Naive B cell (primary cell): ENCODE results near the gene FAT1. TPM values are rescaled to one million over a fixed set of nuclear protein-coding genes. Genes with fewer than 3 reads are reported as not detected.

Source experiments
- ATAC-seq, 2 donors: fragments of 150-1000 bp; cut with Tn5 transposase; 2 replicates each; pipeline ENCODE4 v1.10.0; 2021; ENCODE audit warnings: low read depth in 2 of 2, mild to moderate bottlenecking in 2 of 2, moderate library complexity in 2 of 2
- DNase-seq: peaks from one replicate; pipeline ENCODE4 v3.0.0; 2022
- H3K27ac Mint-ChIP-seq, 6 donors: one replicate each; pipeline ENCODE4 v1.8.0; 2020 to 2022; ENCODE audit warnings: mild to moderate bottlenecking in 6 of 6, mixed read lengths in 6 of 6, moderate library complexity in 5 of 6, inconsistent platforms in 2 of 6
- H3K27me3 Mint-ChIP-seq, 3 donors: one replicate each; pipeline ENCODE4 v1.8.0; 2021 to 2022; ENCODE audit warnings: mixed read lengths in 3 of 3, mild to moderate bottlenecking in 1 of 3
- H3K36me3 Mint-ChIP-seq, 2 donors: one replicate each; pipeline ENCODE4 v1.8.0; 2020 to 2022; ENCODE audit warnings: mixed read lengths in 2 of 2, inconsistent platforms in 1 of 2, mild to moderate bottlenecking in 1 of 2
- H3K4me1 Mint-ChIP-seq, 3 donors: one replicate each; pipeline ENCODE4 v1.8.0; 2020 to 2022; ENCODE audit warnings: mixed read lengths in 3 of 3, inconsistent platforms in 1 of 3, mild to moderate bottlenecking in 1 of 3, moderate library complexity in 1 of 3
- H3K4me3 Mint-ChIP-seq, 8 donors: one replicate each; pipeline ENCODE4 v1.8.0; 2020 to 2022; ENCODE audit warnings: mild to moderate bottlenecking in 8 of 8, mixed read lengths in 8 of 8, moderate library complexity in 8 of 8, inconsistent platforms in 2 of 8
- H3K9me3 Mint-ChIP-seq, 7 donors: one replicate each; pipeline ENCODE4 v1.8.0; 2020 to 2022; ENCODE audit warnings: mixed read lengths in 7 of 7, mild to moderate bottlenecking in 5 of 7, inconsistent platforms in 2 of 7, moderate library complexity in 1 of 7
- polyA plus RNA-seq, 6 donors: library from polyadenylated mRNA; unstranded; fragments of 300-500 nt; fragmentation: Illumina TruSeq; gene quantifications; one replicate each; pipeline ENCODE4 v1.2.3, GENCODE V29; 2021; ENCODE audit warnings: low read depth in 6 of 6

FAT1 gene
- polyA plus RNA-seq, 6 donors from 2014 or later: not detected

- Mint-ChIP-seq H3K36me3 (peaks cover 0 to 12% of the 10 kb centered on the region in 2 donors), H3K27me3 (no peaks in the 10 kb centered on the region), H3K4me3 (no peak overlapping the region), H3K9me3 (peaks cover 0 to 15% (median 5%) of the 10 kb centered on the region in 7 donors), H3K27ac (no peak overlapping the region), H3K4me1 (no peaks in the 10 kb centered on the region)
- ATAC-seq (no peak), DNase-seq (no peak)
These were observed 105.7 kb downstream of the FAT1 start for GRCh38 chr4:186617921-186618320.

GRCh38 chr4:186607490-186607889, 116.2 kb downstream of the FAT1 start:
- Mint-ChIP-seq H3K27me3 (no peaks in the 10 kb centered on the region), H3K36me3 (peaks cover 0 to 8% of the 10 kb centered on the region in 2 donors), H3K9me3 (peaks cover 0 to 12% (median 5%) of the 10 kb centered on the region in 7 donors), H3K27ac (no peak overlapping the region), H3K4me3 (no peak overlapping the region), H3K4me1 (no peaks in the 10 kb centered on the region)
- no peak for ATAC-seq
- no peak for DNase-seq

- Mint-ChIP-seq H3K9me3 (peaks cover 0 to 12% (median 7%) of the 10 kb centered on the region in 7 donors), H3K36me3 (peaks cover 0 to 8% of the 10 kb centered on the region in 2 donors), H3K4me3 (no peak overlapping the region), H3K27me3 (no peaks in the 10 kb centered on the region), H3K4me1 (no peaks in the 10 kb centered on the region), H3K27ac (no peak overlapping the region)
- ATAC-seq: no peak
- DNase-seq: no peak
These were observed 117.1 kb downstream of the FAT1 start for GRCh38 chr4:186606591-186606992.

- no peaks in the 10 kb centered on the region for H3K4me1 Mint-ChIP-seq
- H3K9me3 Mint-ChIP-seq: peaks cover 0 to 12% (median 7%) of the 10 kb centered on the region in 7 donors
- H3K36me3 Mint-ChIP-seq: peaks cover 0 to 8% of the 10 kb centered on the region in 2 donors
- H3K27me3 Mint-ChIP-seq: no peaks in the 10 kb centered on the region
- no peak overlapping the region for H3K4me3 Mint-ChIP-seq
- ATAC-seq (no peak), DNase-seq (no peak)
- H3K27ac Mint-ChIP-seq: no peak overlapping the region
These were observed 118.3 kb downstream of the FAT1 start for GRCh38 chr4:186605261-186605865.

- Mint-ChIP-seq H3K27ac (peak overlapping the region in 1 of 6 donors; percentile 33), H3K4me1 (no peaks in the 10 kb centered on the region), H3K9me3 (peaks cover 0 to 12% (median 7%) of the 10 kb centered on the region in 7 donors), H3K27me3 (no peaks in the 10 kb centered on the region), H3K4me3 (no peak overlapping the region), H3K36me3 (peaks cover 0 to 8% of the 10 kb centered on the region in 2 donors)
- DNase-seq (no peak), ATAC-seq (no peak)
These were observed 119.4 kb downstream of the FAT1 start for GRCh38 chr4:186604124-186604807.

GRCh38 chr4:186602978-186603377, 120.7 kb downstream of the FAT1 start:
- H3K36me3 Mint-ChIP-seq: peaks cover 0 to 8% of the 10 kb centered on the region in 2 donors
- no peak overlapping the region for H3K4me3 Mint-ChIP-seq
- H3K27ac Mint-ChIP-seq: no peak overlapping the region
- peaks cover 0 to 10% (median 6%) of the 10 kb centered on the region in 7 donors for H3K9me3 Mint-ChIP-seq
- ATAC-seq: no peak
- DNase-seq: no peak
- H3K27me3 Mint-ChIP-seq: no peaks in the 10 kb centered on the region
- H3K4me1 Mint-ChIP-seq: no peaks in the 10 kb centered on the region

GRCh38 chr4:186599483-186599882, 124.2 kb downstream of the FAT1 start:
- Mint-ChIP-seq H3K27ac (peak overlapping the region in 1 of 6 donors; percentile 22), H3K36me3 (peaks cover 0 to 3% of the 10 kb centered on the region in 2 donors), H3K9me3 (peaks cover 0 to 9% (median 0%) of the 10 kb centered on the region in 7 donors), H3K27me3 (no peaks in the 10 kb centered on the region), H3K4me1 (no peaks in the 10 kb centered on the region), H3K4me3 (no peak overlapping the region)
- ATAC-seq (no peak), DNase-seq (no peak)

GRCh38 chr4:186598686-186599085, 125.0 kb downstream of the FAT1 start:
- Mint-ChIP-seq H3K4me3 (no peak overlapping the region), H3K4me1 (no peaks in the 10 kb centered on the region), H3K36me3 (no peaks in the 10 kb centered on the region), H3K27me3 (no peaks in the 10 kb centered on the region), H3K27ac (no peak overlapping the region), H3K9me3 (peaks cover 0 to 4% (median 0%) of the 10 kb centered on the region in 7 donors)
- ATAC-seq: no peak
- no peak for DNase-seq

GRCh38 chr4:186596850-186597390, 126.7 kb downstream of the FAT1 start:
- Mint-ChIP-seq H3K27ac (no peak overlapping the region), H3K4me1 (no peaks in the 10 kb centered on the region), H3K36me3 (no peaks in the 10 kb centered on the region), H3K27me3 (no peaks in the 10 kb centered on the region), H3K9me3 (peaks cover 0 to 4% (median 0%) of the 10 kb centered on the region in 7 donors), H3K4me3 (no peak overlapping the region)
- DNase-seq (no peak), ATAC-seq (no peak)

- H3K4me3 Mint-ChIP-seq: no peak overlapping the region
- H3K9me3 Mint-ChIP-seq: peaks cover 0 to 4% (median 0%) of the 10 kb centered on the region in 7 donors
- DNase-seq (no peak), ATAC-seq (no peak)
- H3K27me3 Mint-ChIP-seq: no peaks in the 10 kb centered on the region
- H3K27ac Mint-ChIP-seq: no peak overlapping the region
- H3K36me3 Mint-ChIP-seq: no peaks in the 10 kb centered on the region
- no peaks in the 10 kb centered on the region for H3K4me1 Mint-ChIP-seq
These were observed 127.3 kb downstream of the FAT1 start for GRCh38 chr4:186596346-186596745.

- Mint-ChIP-seq H3K27ac (no peak overlapping the region), H3K36me3 (no peaks in the 10 kb centered on the region), H3K27me3 (no peaks in the 10 kb centered on the region), H3K4me1 (no peaks in the 10 kb centered on the region), H3K4me3 (no peak overlapping the region), H3K9me3 (peaks cover 0 to 4% (median 0%) of the 10 kb centered on the region in 7 donors)
- ATAC-seq (no peak), DNase-seq (no peak)
These were observed 130.1 kb downstream of the FAT1 start for GRCh38 chr4:186593587-186593973.

- H3K4me3 Mint-ChIP-seq: no peak overlapping the region
- peaks cover 0 to 4% (median 0%) of the 10 kb centered on the region in 7 donors for H3K9me3 Mint-ChIP-seq
These were observed 130.6 kb downstream of the FAT1 start for GRCh38 chr4:186592966-186593586.

GRCh38 chr4:186592445-186592844, 131.2 kb downstream of the FAT1 start:
- Mint-ChIP-seq H3K9me3 (peaks cover 0 to 4% (median 0%) of the 10 kb centered on the region in 7 donors), H3K36me3 (no peaks in the 10 kb centered on the region), H3K4me3 (no peak overlapping the region), H3K27me3 (no peaks in the 10 kb centered on the region), H3K4me1 (no peaks in the 10 kb centered on the region), H3K27ac (no peak overlapping the region)
- ATAC-seq (no peak), DNase-seq (no peak)

More at GRCh38 chr4:186592966-186593586, 130.6 kb downstream of the FAT1 start:
- no peak overlapping the region for H3K27ac Mint-ChIP-seq
- H3K36me3 Mint-ChIP-seq: no peaks in the 10 kb centered on the region
- H3K27me3 Mint-ChIP-seq: no peaks in the 10 kb centered on the region
- DNase-seq (no peak), ATAC-seq (no peak)
- H3K4me1 Mint-ChIP-seq: no peaks in the 10 kb centered on the region
